ENCODE measurements around the gene SUGCT. TPM values are rescaled to one million over a fixed set of nuclear protein-coding genes. Genes with fewer than 3 reads are reported as not detected.

The SUGCT gene
- total and polyA plus RNA-seq, 8 donors = 2.0 to 4.2 (median 2.9) TPM

GRCh38 chr7:40095695-40096327 lies 39.0 kb upstream of the SUGCT start:
- no peak overlapping the region for H3K27ac ChIP-seq
- H3K9me3 ChIP-seq = no peaks in the 10 kb centered on the region
- peaks cover 0 to 41% of the 10 kb centered on the region in 2 donors for H3K36me3 ChIP-seq
- no peak overlapping the region for H3K4me3 ChIP-seq
- DNase-seq (no peak), ATAC-seq (no peak)
- no peaks in the 10 kb centered on the region for H3K27me3 ChIP-seq
- TF ChIP-seq CTCF (IDR thresholded peaks at IDR 0.05) = no peak
- intact Hi-C loops (cut with DNase I) = no loop called here
- no peaks in the 10 kb centered on the region for H3K4me1 ChIP-seq

- H3K4me3 ChIP-seq = no peak overlapping the region
- DNase-seq = no peak
- H3K27ac ChIP-seq = no peak overlapping the region
- no peaks in the 10 kb centered on the region for H3K4me1 ChIP-seq
- intact Hi-C loops (cut with DNase I) = no loop called here
- no peak for TF ChIP-seq CTCF (IDR thresholded peaks at IDR 0.05)
- H3K9me3 ChIP-seq = no peaks in the 10 kb centered on the region
- no peak for ATAC-seq
- H3K36me3 ChIP-seq = peaks cover 0 to 24% of the 10 kb centered on the region in 2 donors
- no peaks in the 10 kb centered on the region for H3K27me3 ChIP-seq
Observed at GRCh38 chr7:40097728-40098127, 37.1 kb upstream of the SUGCT start.

GRCh38 chr7:40098810-40099209 lies 36.0 kb upstream of the SUGCT start:
- ATAC-seq = no peak
- no peak overlapping the region for H3K27ac ChIP-seq

GRCh38 chr7:40099837-40100236 lies 35.0 kb upstream of the SUGCT start:
- Histone ChIP-seq H3K4me3 (no peak overlapping the region), H3K27ac (no peak overlapping the region), H3K27me3 (no peaks in the 10 kb centered on the region), H3K4me1 (no peaks in the 10 kb centered on the region), H3K36me3 (peaks cover 0 to 3% of the 10 kb centered on the region in 2 donors), H3K9me3 (no peaks in the 10 kb centered on the region)
- no peak for TF ChIP-seq CTCF (IDR thresholded peaks at IDR 0.05)
- no peak for DNase-seq
- no peak for ATAC-seq
- intact Hi-C loops (cut with DNase I) = no loop called here

More at GRCh38 chr7:40098810-40099209, 36.0 kb upstream of the SUGCT start:
- H3K36me3 ChIP-seq = peaks cover 0 to 14% of the 10 kb centered on the region in 2 donors
- intact Hi-C loops (cut with DNase I) = no loop called here
- DNase-seq = no peak
- H3K27me3 ChIP-seq = no peaks in the 10 kb centered on the region
- no peaks in the 10 kb centered on the region for H3K9me3 ChIP-seq
- H3K4me1 ChIP-seq = no peaks in the 10 kb centered on the region
- no peak for TF ChIP-seq CTCF (IDR thresholded peaks at IDR 0.05)
- H3K4me3 ChIP-seq = no peak overlapping the region

- Histone ChIP-seq H3K9me3 (no peaks in the 10 kb centered on the region), H3K4me3 (no peak overlapping the region), H3K27ac (no peak overlapping the region), H3K4me1 (no peaks in the 10 kb centered on the region), H3K36me3 (no peaks in the 10 kb centered on the region), H3K27me3 (no peaks in the 10 kb centered on the region)
- TF ChIP-seq CTCF (IDR thresholded peaks at IDR 0.05) = no peak
- ATAC-seq (no peak), DNase-seq (no peak)
- intact Hi-C loops (cut with DNase I) = no loop called here
Observed at GRCh38 chr7:40101201-40101600, 33.6 kb upstream of the SUGCT start.

Measured in left lung (tissue), 10 donors.